ENCODE results near the gene GDPD5.

The GDPD5 gene

DNA sequence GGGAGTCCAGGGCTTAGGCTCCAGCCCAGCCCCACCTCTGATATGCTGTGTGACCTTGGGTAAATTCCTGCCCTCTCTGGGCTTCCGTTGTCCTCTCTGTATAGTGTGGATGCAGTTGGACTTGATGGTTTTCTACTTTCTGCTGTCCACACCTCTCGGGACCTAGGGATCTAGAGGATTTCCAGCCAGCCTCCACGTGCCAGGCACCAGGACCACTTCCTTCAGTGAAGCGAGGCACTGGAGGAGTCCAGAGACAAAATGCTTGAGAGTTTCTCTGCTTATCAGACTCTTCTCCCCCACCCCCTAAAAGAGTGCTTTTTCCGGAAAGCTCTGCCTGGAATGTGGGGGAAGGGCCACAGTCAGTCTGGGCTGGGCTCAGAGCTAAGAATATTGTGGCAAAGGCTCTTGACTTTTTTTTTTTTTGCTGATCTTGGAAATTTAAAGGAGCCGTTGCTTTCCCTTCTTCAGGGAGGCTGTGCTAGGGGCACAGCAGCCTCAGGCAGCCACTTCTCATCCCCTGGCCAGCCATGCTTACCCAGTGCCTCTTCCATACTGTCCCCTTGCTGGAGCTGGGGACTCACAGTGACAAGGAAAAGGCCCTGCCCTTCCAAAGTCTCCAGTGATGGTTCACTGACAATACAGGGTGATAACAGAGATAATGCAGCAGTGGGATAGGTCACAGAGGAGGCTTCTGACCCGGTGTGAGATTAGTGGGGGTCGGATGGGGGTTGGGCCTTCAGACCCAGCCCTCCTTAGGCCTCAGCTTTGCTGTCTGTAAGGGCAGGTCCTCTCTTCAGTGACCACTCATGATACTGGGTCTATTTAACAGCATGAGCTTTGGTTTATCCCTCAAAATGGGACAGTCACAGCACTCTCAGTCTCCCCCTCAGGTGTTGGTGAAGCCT is 33.5 kb upstream of the GDPD5 start:
- DNase-seq (ENCODE audit: low spot score), result no peak

DNA sequence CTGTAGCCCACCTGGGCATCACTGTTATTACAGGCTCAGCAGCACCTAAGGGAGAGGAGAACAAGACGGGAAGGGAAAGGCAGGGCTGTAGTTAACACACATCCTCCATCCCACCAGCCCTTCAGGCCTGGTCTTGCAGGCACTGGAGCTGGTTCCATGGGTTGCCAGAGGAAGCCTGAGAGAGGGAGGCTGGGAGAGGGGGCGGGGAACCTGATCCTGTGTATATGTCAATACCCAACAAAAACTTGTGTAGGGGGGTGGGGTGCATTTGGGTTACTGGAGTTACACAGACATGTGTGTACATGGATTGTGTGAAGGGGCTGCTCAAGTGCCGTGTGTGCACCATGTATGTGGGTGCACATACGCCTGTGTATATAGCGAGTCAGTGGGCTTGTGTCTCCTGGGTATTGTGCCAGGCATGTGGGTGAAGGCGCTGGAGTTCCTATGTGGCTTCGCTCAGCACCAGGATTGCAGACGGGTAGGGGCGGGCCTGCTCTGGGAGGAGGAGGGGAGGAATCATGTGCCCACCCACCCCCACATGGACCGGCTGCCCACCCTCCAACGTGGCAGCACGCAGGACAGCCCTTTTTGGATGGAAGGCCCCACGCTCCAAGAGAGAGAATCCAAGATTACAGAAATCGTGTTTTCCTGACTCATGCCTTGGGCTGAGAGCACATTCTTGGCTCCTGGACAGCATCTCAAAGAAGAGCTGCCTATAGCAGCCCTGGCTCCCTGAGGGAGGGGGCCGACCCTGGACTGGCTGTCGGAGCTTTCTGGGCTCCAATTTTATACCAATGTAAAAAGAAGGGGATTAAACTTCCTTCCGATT is 32.1 kb upstream of the GDPD5 start:
- DNase-seq (ENCODE audit: low spot score), result no peak

DNA sequence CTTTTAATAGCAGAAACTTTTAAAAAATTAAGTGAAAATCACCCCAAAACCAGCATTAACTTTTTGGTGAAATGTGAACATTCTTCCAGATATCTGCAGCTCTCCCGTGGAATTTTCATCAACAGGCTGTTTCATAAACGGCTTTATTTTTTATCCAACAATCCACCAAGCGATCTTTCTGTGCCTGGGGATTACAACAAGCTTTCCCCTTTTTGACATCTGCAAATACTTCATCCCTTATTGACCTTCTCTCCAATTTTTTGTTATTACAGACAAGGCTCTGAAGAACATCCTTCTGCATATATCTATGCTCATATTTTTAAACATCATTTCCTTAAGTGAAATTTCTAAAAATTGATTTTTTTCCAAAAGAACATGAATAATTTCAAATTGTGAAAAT is 30.5 kb upstream of the GDPD5 start:
- no peak for DNase-seq (ENCODE audit: low spot score)

DNA sequence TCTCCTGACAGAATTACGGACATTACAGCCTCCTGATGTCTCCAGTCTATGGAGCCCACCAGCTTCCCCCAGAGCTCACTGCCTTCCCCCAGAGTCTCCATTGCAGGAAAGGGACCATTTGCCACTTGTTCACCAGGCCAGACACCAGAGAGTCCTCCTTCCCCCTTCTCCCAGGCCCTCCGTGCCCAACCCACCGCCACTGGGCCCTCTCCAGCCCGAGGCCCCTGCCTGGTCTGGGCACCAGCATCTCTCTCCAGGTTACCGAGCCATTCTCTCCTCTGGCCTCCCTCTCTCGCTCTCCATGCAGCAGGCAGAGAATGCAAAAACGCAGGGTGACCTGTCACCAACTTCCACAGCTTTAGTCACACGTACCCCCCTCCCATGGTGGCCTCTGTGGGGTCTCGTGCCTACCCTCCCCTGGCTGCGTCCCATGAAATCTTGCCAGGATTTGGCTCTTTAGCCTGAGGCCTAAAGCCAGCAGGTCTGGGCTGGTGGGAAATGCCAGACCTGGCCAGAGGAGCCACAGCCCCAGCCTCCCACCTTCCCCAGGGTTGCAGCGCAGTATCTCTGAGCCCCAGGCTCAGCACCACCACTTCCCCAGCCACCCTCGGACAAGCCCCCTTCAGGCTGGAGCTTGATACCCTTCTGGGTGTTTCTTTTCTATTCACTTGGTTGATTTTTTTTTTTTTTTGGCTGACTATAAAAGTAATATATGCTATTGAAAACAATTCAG is 29.5 kb upstream of the GDPD5 start:
- DNase-seq (ENCODE audit: low spot score), result no peak

- DNase-seq (ENCODE audit: low spot score), result no peak
Observed at GRCh38 chr11:75554258-75555022, 28.7 kb upstream of the GDPD5 start.

DNA sequence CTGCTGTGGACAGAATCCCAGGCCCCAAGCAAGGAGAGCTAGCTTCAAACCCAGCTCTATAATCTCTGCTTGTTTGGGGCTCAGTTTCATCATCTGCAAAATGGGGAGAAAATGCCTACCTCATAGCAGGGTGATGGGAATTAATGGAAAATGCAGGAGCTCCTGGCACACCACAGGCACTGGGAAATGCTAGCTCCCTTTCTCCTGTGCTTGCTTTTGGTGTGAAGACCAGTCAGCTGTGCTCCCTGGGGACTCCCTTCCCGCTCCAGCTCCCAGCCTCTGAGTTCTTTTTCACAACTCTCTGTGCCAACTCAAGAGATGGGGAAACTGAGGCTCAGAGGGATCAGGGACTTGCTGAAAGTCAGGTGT is 28.1 kb upstream of the GDPD5 start:
- DNase-seq (ENCODE audit: low spot score), result no peak

DNA sequence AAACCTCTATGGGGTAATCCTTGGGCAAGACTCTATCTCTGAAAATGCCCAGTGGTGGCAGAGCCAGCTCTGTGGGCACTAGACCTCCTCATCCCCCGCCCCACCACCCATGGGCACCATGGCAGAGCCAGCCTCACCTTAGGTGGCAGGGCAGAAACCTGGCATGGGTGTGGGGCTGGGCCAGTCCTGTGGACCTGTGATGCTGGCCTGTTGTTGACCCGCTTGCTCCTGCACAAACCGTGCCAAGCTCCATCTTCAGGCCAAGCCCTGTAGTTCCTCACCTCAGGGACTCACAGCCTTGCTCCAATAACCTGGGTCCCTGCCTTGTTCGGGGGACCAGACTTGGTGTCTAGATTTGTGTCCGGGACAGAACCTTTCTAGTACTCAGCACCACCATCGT is 27.4 kb upstream of the GDPD5 start:
- no peak for DNase-seq (ENCODE audit: low spot score)

- DNase-seq (ENCODE audit: low spot score), result no peak
Observed at GRCh38 chr11:75549370-75549958, 23.7 kb upstream of the GDPD5 start.

DNA sequence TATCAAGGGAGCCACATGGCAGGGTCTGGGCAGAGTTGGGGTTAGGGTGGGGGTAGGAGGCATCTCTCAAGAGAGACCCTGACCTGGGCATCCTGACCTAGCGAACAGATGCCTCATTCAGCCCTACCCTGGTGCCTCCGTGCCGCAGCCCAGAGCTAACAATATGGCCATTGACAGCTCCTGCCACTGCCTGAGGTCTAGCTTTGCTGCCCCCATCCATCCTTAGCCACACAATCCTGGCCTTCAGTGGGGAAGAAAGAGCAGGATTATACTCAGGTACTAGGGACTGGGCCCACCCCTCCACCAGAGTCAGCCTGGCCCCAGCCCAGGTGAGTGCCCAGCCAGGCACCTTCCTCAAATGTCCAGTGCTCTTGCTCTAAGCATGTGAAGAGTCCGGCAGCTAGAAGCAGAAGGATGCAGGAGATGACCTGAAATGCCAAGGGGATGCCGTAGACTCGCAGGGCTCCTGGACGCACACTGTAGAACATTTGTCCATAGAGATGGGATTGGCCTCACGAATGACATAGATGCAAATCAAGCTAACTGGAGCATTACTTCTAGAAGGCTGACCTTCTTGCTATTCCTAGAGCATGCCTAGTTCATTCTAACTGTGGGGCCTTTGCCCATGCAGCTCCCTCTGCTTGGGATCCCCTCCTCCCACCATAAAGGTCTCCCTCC is 23.0 kb upstream of the GDPD5 start:
- no peak for DNase-seq (ENCODE audit: low spot score)

- DNase-seq (ENCODE audit: low spot score), result no peak
Observed at GRCh38 chr11:75547617-75548058, 21.9 kb upstream of the GDPD5 start.

- no peak for DNase-seq (ENCODE audit: low spot score)
Observed at GRCh38 chr11:75547177-75547576, 21.4 kb upstream of the GDPD5 start.

DNA sequence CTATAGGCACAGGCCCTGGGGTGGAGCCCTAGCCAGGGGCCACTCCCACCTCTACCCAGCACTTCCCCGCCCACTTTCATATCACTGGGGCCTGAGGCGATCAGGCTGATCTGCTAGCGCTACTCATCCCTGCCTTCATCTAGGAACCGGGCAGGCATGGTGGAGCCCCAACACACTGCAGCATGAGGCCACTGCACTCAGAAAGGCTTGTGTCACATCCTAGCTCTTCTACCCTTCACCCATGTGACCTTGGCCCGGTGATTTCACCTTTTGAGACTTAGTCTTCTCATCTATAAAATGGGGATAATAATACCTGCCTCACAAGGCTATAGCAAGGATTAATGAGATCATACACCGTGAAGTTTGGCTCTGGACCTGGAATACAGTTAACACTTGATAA is 18.1 kb upstream of the GDPD5 start:
- DNase-seq (ENCODE audit: low spot score), result no peak

DNA sequence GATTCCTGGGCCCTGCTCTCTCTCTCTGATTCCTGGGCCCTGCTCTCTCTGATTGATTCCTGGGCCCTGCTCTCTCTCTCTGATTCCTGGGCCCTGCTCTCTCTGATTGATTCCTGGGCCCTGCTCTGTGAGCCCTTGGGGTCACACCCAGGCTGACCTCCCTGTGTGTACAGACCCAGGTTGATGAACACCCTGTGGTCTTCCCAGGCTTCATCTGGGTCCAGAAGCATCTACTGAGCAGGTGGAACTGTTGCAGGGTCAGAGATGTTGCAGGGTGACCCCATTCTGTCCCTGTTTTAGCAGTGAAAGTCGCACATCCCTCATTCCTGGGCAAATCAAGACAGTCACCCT is 16.3 kb upstream of the GDPD5 start:
- DNase-seq (ENCODE audit: low spot score), result no peak

DNA sequence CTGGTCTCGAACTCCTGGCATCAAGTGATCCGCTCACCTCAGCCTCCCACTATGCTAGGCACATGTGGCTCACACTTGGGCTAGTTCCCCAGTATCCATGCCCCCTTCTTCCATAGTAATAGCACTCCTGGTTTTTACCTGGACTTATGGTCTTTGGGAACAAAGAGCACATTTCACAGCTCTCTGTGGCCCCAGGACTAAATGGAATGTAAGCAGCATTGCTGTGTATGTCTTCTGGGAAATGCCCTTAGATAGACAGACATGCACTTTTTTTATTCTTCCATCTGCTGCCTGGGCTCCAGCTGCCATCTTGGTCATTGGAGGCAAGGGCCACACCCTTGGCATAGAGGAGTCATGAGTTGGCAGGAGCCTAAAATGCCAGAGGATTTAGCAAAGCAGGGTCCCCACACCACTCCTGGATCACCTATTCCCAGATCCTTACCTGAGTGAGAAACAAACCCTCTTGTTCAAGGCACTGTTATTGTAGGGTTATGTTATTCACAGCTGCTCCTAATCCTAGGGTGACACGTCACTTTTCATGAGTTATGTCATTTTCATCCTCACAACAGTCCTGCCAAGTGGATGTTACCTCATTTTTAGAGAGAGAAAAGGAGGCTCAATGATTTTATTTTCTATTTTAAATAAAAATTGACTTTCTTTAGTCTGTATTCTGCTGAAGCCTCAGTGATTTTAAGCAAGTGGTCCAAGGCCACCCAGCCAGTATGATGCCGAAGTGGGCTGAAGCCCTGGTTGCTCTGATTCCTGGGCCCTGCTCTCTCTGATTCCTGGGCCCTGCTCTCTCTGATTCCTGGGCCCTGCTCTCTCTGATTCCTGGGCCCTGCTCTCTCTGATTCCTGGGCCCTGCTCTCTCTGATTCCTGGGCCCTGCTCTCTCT is 15.7 kb upstream of the GDPD5 start:
- DNase-seq (ENCODE audit: low spot score), result no peak

- DNase-seq (ENCODE audit: low spot score), result no peak
Observed at GRCh38 chr11:75539459-75540334, 14.0 kb upstream of the GDPD5 start.

- no peak for DNase-seq (ENCODE audit: low spot score)
Observed at GRCh38 chr11:75538150-75538942, 12.6 kb upstream of the GDPD5 start.

DNA sequence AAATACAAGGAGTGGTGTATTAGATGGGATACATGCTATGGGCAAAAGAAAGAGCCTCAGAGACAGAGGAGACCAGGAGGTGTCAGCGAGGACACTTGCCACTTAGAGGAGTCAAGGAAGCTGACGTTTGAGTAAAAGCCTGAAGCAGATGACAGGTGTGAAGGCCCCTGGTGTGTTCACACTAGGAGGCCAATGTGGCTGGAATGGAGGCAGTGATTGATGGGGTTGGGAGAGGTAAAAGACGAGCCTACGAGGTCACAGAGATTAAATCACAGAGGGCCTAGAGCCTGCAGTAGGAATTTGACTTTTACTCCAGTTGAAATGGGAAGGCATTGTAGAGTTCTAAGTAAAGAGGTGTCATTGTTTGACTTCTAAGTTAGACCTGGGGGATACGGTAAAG is 12.0 kb upstream of the GDPD5 start:
- no peak for DNase-seq (ENCODE audit: low spot score)
